HCT116 (cell line): ENCODE measurements around the gene NKX2-1. TPM values are rescaled to one million over a fixed set of nuclear protein-coding genes. Genes with fewer than 3 reads are reported as not detected.

Experiments
- ATAC-seq: fragments of 200-7000 bp; cut with Tn5 transposase; 2 replicates; pipeline ENCODE4 v1.9.1; 2020; ENCODE audit warnings: mild to moderate bottlenecking, moderate library complexity
- BruUV-seq: library from RNA; stranded (reverse); fragments of 400-500 nt; replicated peaks from 2 replicates; lab custom pipeline; 2021; lab: Mats Ljungman, UMichigan
- CTCF ChIA-PET: fragments of 300-600 bp; sonication (Branson Sonifier 250); formaldehyde crosslinking; loops from one replicate; lab custom pipeline; 2021; ENCODE audit warnings: antibody characterized with exemption; lab: Charles Lee
- POLR2A ChIA-PET: fragments of 300-600, 350-600 bp; sonication (Branson Sonifier 250); formaldehyde crosslinking; loops from one replicate; lab custom pipeline; 2021; ENCODE audit warnings: antibody characterized with exemption; lab: Charles Lee
- RAD21 ChIA-PET, 2 experiments: fragments of 300-600 bp; sonication (Branson Sonifier 250); formaldehyde crosslinking; loops; one replicate each; lab custom pipeline; 2023; ENCODE audit warnings: low total read pairs in 2 of 2; ENCODE audit not compliant: uncharacterized antibody in 2 of 2, unreplicated experiment in 2 of 2, low non-redundant PET in 1 of 2; lab: Charles Lee
- DNase-seq: peaks from one replicate; pipeline ENCODE4 v3.0.0-alpha.2; 2010; ENCODE audit warnings: low read depth, low spot score
- H2AFZ ChIP-seq: fragments of 200-600 bp; shearing (Covaris generic), sonication (generic); 2 replicates; pipeline ENCODE4 v1.6.1; 2017; ENCODE audit warnings: low read depth, mixed run types, mixed read lengths, antibody characterized with exemption, low read length; ENCODE audit not compliant: poor library complexity, severe bottlenecking
- H3K27ac ChIP-seq: 2 replicates; pipeline ENCODE4 v1.5.1; 2012; ENCODE audit warnings: low read depth, low read length
- H3K27me3 ChIP-seq: fragments of 200-600 bp; sonication (generic); 2 replicates; pipeline ENCODE4 v1.6.1; 2016; ENCODE audit warnings: mixed run types, low read length, mixed read lengths; ENCODE audit not compliant: insufficient read depth
- H3K36me3 ChIP-seq, 2 experiments: fragments of 200-500 bp in 1 of 2; fragments of 200-600 bp in 1 of 2; sonication (Bioruptor generic) in 1 of 2; sonication (generic) in 1 of 2; 2 replicates each; pipeline versions ENCODE4 v1.5.1 to v1.6.1; 2014 to 2016; ENCODE audit warnings: low read length in 2 of 2, inconsistent platforms in 1 of 2, mixed read lengths in 1 of 2, mixed run types in 1 of 2; ENCODE audit not compliant: insufficient read depth in 2 of 2, control insufficient read depth in 1 of 2
- H3K4me1 ChIP-seq, 2 experiments: fragments of 200-600 bp in 1 of 2; sonication (generic) in 1 of 2; 2 replicates each; pipeline versions ENCODE4 v1.5.1 to v1.6.1; 2012 to 2017; ENCODE audit warnings: low read length in 2 of 2, inconsistent platforms in 1 of 2, mild to moderate bottlenecking in 1 of 2, mixed read lengths in 1 of 2, mixed run types in 1 of 2, moderate library complexity in 1 of 2; ENCODE audit not compliant: insufficient read depth in 2 of 2, control insufficient read depth in 1 of 2
- H3K4me2 ChIP-seq: fragments of 200-600 bp; sonication (generic); 2 replicates; pipeline ENCODE4 v1.6.1; 2017; ENCODE audit warnings: mixed run types, low read length, mixed read lengths
- H3K4me3 ChIP-seq, 2 experiments: fragments of 200-600 bp in 1 of 2; sonication (generic) in 1 of 2; replicated peaks in 1 of 2; 2 replicates each; pipeline ENCODE4 v1.5.1; 2011 to 2016; ENCODE audit warnings: low read length in 2 of 2, control low read depth in 1 of 2, low read depth in 1 of 2, mild to moderate bottlenecking in 1 of 2, mixed read lengths in 1 of 2, mixed run types in 1 of 2
- H3K79me2 ChIP-seq: fragments of 200-600 bp; sonication (generic); 2 replicates; pipeline ENCODE4 v1.6.1; 2017; ENCODE audit warnings: mild to moderate bottlenecking, mixed run types, low read length, moderate library complexity, mixed read lengths; ENCODE audit not compliant: insufficient read depth
- H3K9ac ChIP-seq: fragments of 200-600 bp; sonication (generic); 2 replicates; pipeline ENCODE4 v1.6.1; 2016; ENCODE audit warnings: low read length, mixed read lengths
- H3K9me2 ChIP-seq: fragments of 200-600 bp; sonication (generic), shearing (Covaris generic); 2 replicates; pipeline ENCODE4 v1.6.1; 2017; ENCODE audit warnings: mixed run types, mild to moderate bottlenecking, moderate library complexity; ENCODE audit not compliant: insufficient read depth
- H3K9me3 ChIP-seq, 2 experiments: fragments of 200-500 bp in 1 of 2; fragments of 200-600 bp in 1 of 2; sonication (Bioruptor generic) in 1 of 2; sonication (generic) in 1 of 2; 2 replicates each; pipeline ENCODE4 v1.6.1; 2014 to 2017; ENCODE audit warnings: low read length in 2 of 2, mixed read lengths in 2 of 2, inconsistent platforms in 1 of 2, low read depth in 1 of 2, mild to moderate bottlenecking in 1 of 2, mixed run types in 1 of 2, moderate library complexity in 1 of 2; ENCODE audit not compliant: control insufficient read depth in 1 of 2, insufficient read depth in 1 of 2
- H4K20me1 ChIP-seq: fragments of 200-600 bp; sonication (generic), shearing (Covaris generic); 2 replicates; pipeline ENCODE4 v1.6.1; 2017; ENCODE audit warnings: mixed run types, mild to moderate bottlenecking, moderate library complexity; ENCODE audit not compliant: insufficient read depth
- CBX3 ChIP-seq: IDR thresholded peaks from 2 replicates; pipeline ENCODE4 v1.6.1; 2012; ENCODE audit warnings: low read depth
- CEBPB ChIP-seq: IDR thresholded peaks from 2 replicates; pipeline ENCODE4 v1.6.1; 2012; ENCODE audit warnings: low read depth
- EGR1 ChIP-seq: IDR thresholded peaks from 2 replicates; pipeline ENCODE4 v1.6.1; 2012; ENCODE audit warnings: low read depth
- ELF1 ChIP-seq: IDR thresholded peaks from 2 replicates; pipeline ENCODE4 v1.6.1; 2012; ENCODE audit warnings: low read depth, borderline replicate concordance
- EZH2 ChIP-seq: fragments of 200-600 bp; sonication (generic); IDR thresholded peaks from 2 replicates; pipeline ENCODE4 v1.6.1; 2017; ENCODE audit warnings: antibody characterized with exemption, mixed run types
- EZH2phosphoT487 ChIP-seq: fragments of 200-600 bp; IDR thresholded peaks from 2 replicates; pipeline ENCODE4 v1.6.1; 2018; ENCODE audit warnings: antibody characterized with exemption, borderline replicate concordance
- FOSL1 ChIP-seq: IDR thresholded peaks from 2 replicates; pipeline ENCODE4 v1.6.1; 2012; ENCODE audit warnings: low read depth
- JUND ChIP-seq: IDR thresholded peaks from 2 replicates; pipeline ENCODE4 v1.6.1; 2012
- POLR2A ChIP-seq: IDR thresholded peaks from 2 replicates; pipeline ENCODE4 v1.7.0; 2011; ENCODE audit warnings: borderline replicate concordance; ENCODE audit not compliant: insufficient read depth, insufficient read length; ENCODE audit errors: extremely low read depth
- RAD21 ChIP-seq: IDR thresholded peaks from 2 replicates; pipeline ENCODE4 v1.6.1; 2012; ENCODE audit warnings: low read depth, mild to moderate bottlenecking
- SP1 ChIP-seq: IDR thresholded peaks from 2 replicates; pipeline ENCODE4 v1.6.1; 2012; ENCODE audit warnings: low read depth
- SRF ChIP-seq: IDR thresholded peaks from 2 replicates; pipeline ENCODE4 v1.6.1; 2012; ENCODE audit warnings: low read depth
- YY1 ChIP-seq: IDR thresholded peaks from 2 replicates; pipeline ENCODE4 v1.6.1; 2011; ENCODE audit warnings: low read length, low read depth, moderate library complexity, mild to moderate bottlenecking; ENCODE audit not compliant: insufficient replicate concordance; ENCODE audit errors: extremely low read depth
- ZFX ChIP-seq: fragments of 450-650 bp; IDR thresholded peaks from 2 replicates; pipeline ENCODE4 v1.6.1; 2017
- ZNF274 ChIP-seq: fragments of 200-500 bp; sonication (Bioruptor generic); IDR thresholded peaks from 2 replicates; pipeline ENCODE4 v1.6.1; 2014; ENCODE audit warnings: mild to moderate bottlenecking, low read depth, low read length, inconsistent platforms
- intact Hi-C: fragments of 100-400 bp; cut with micrococcal nuclease; formaldehyde crosslinking; loops from 2 replicates; pipeline ENCODE4 v1.10.0; 2022
- total RNA-seq: library from RNA; stranded (reverse); gene quantifications from one replicate; pipeline ENCODE4 v1.2.1, GENCODE V29; 2021; ENCODE audit not compliant: unreplicated experiment
- TF ChIP-seq, protein P1 (sequence below): IDR thresholded peaks from 2 replicates; pipeline ENCODE4 v1.6.1; 2011; ENCODE audit warnings: mild to moderate bottlenecking, low read length, moderate library complexity; ENCODE audit not compliant: insufficient replicate concordance; ENCODE audit errors: extremely low read depth
- TF ChIP-seq, protein P2 (sequence below), 3 experiments: fragments of 200-600 bp in 1 of 3; sonication (generic) in 1 of 3; IDR thresholded peaks in 2 of 3; conservative IDR thresholded peaks in 1 of 3; 2 replicates each; pipeline ENCODE4 v1.5.1; 2012 to 2017; ENCODE audit warnings: low read depth in 2 of 3, low read length in 2 of 3, antibody characterized with exemption in 1 of 3, borderline replicate concordance in 1 of 3, control low read depth in 1 of 3, mild to moderate bottlenecking in 1 of 3, mixed read lengths in 1 of 3, mixed run types in 1 of 3, moderate library complexity in 1 of 3; ENCODE audit not compliant: insufficient read depth in 1 of 3
- TF ChIP-seq, protein P3 (sequence below): IDR thresholded peaks from 2 replicates; pipeline ENCODE4 v1.6.1; 2012

The NKX2-1 gene
- total RNA-seq, 1 experiment from 2014 or later: 0.84 TPM

DNA sequence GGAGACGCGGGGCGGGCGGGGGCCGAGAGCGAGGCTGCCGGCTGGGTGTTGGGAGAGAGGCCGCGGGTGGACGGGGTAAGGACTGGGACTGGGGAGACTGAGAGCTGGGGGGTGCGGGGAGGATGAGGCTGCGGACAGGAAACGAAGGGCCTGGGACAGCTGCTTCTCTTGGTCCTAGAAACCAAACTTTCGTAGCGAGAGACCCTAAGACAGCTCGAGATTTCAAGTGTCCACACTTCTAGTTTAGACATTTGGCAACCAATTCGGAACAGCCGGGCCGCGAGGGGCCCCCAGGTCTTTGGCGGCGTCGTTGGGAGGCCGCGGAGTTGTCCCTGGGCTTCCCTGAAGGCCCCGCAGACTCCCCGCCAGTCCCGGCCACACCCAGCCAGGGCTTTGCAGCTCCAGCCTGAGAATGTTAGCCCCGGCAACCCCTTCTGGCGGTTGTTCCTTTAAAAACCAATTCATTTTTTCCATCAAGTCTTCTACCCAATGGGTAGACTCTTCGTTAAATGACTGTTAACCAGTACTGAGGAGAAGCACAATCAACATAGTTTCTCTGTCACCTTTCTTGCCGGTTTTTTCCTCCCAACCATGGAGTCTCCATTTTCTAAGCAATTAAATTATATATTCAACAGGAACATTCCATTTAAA is 11.5 kb downstream of the NKX2-1 start:
- H3K4me3 ChIP-seq: no peak overlapping the region
- H3K9ac ChIP-seq: no peak overlapping the region
- H2AFZ ChIP-seq: no peak overlapping the region
- ChIA-PET RAD21 (no interaction called here), POLR2A (no interaction called here), CTCF (no interaction called here)
- TF ChIP-seq POLR2A: no peak
- no peak for TF ChIP-seq JUND
- no peak for TF ChIP-seq ZNF274
- TF ChIP-seq, protein P1, sequence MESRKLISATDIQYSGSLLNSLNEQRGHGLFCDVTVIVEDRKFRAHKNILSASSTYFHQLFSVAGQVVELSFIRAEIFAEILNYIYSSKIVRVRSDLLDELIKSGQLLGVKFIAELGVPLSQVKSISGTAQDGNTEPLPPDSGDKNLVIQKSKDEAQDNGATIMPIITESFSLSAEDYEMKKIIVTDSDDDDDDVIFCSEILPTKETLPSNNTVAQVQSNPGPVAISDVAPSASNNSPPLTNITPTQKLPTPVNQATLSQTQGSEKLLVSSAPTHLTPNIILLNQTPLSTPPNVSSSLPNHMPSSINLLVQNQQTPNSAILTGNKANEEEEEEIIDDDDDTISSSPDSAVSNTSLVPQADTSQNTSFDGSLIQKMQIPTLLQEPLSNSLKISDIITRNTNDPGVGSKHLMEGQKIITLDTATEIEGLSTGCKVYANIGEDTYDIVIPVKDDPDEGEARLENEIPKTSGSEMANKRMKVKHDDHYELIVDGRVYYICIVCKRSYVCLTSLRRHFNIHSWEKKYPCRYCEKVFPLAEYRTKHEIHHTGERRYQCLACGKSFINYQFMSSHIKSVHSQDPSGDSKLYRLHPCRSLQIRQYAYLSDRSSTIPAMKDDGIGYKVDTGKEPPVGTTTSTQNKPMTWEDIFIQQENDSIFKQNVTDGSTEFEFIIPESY: no peak
- no peak for TF ChIP-seq EZH2phosphoT487
- TF ChIP-seq ELF1: no peak
- TF ChIP-seq EGR1: no peak
- TF ChIP-seq YY1: no peak
- no peak for TF ChIP-seq CBX3
- TF ChIP-seq CEBPB: no peak
- no peak for TF ChIP-seq RAD21
- TF ChIP-seq, protein P2, sequence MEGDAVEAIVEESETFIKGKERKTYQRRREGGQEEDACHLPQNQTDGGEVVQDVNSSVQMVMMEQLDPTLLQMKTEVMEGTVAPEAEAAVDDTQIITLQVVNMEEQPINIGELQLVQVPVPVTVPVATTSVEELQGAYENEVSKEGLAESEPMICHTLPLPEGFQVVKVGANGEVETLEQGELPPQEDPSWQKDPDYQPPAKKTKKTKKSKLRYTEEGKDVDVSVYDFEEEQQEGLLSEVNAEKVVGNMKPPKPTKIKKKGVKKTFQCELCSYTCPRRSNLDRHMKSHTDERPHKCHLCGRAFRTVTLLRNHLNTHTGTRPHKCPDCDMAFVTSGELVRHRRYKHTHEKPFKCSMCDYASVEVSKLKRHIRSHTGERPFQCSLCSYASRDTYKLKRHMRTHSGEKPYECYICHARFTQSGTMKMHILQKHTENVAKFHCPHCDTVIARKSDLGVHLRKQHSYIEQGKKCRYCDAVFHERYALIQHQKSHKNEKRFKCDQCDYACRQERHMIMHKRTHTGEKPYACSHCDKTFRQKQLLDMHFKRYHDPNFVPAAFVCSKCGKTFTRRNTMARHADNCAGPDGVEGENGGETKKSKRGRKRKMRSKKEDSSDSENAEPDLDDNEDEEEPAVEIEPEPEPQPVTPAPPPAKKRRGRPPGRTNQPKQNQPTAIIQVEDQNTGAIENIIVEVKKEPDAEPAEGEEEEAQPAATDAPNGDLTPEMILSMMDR (IDR thresholded peaks at IDR 0.05 in 2 of 3, conservative IDR thresholded peaks at IDR 0.05 in 1 of 3; ENCODE audit: borderline replicate concordance in 1 of 3, insufficient read depth in 1 of 3, low read depth in 2 of 3, low read length in 2 of 3): no peak
- no peak for TF ChIP-seq ZFX
- no peak for TF ChIP-seq SRF
- TF ChIP-seq, protein P3, sequence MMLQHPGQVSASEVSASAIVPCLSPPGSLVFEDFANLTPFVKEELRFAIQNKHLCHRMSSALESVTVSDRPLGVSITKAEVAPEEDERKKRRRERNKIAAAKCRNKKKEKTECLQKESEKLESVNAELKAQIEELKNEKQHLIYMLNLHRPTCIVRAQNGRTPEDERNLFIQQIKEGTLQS: no peak
- no peak for TF ChIP-seq SP1
- TF ChIP-seq FOSL1: no peak
- no peak for TF ChIP-seq EZH2
- H3K9me2 ChIP-seq: no peaks in the 10 kb centered on the region
- H3K9me3 ChIP-seq: no peaks in the 10 kb centered on the region
- DNase-seq (no peak), ATAC-seq (no peak)
- H3K4me1 ChIP-seq: no peaks in the 10 kb centered on the region
- peaks cover 28% of the 10 kb centered on the region for H3K27me3 ChIP-seq
- no peak overlapping the region for H3K27ac ChIP-seq
- intact Hi-C loops: no loop called here
- no peak overlapping the region for H3K4me2 ChIP-seq
- BruUV-seq: no TSS peak
- H4K20me1 ChIP-seq: no peaks in the 10 kb centered on the region
- no peaks in the 10 kb centered on the region for H3K79me2 ChIP-seq
- H3K36me3 ChIP-seq: no peaks in the 10 kb centered on the region
